GM21717 (cell line): Measurements from ENCODE around the gene COMMD1.
A peak's percentile ranks its signal among the peaks of the same experiment; 100 is the strongest.
"Not testable (repeated sequence)": the region's sequence is repeated elsewhere in the genome, so short reads cannot be mapped to it uniquely, and the experiment has no call there.

Experiments used
- ATAC-seq: cut with Tn5 transposase; IDR thresholded peaks from one replicate; pipeline ENCODE4 v1.9.1; 2021; ENCODE audit warnings: mild to moderate bottlenecking, moderate library complexity; ENCODE audit not compliant: unreplicated experiment

COMMD1 gene

GRCh38 chr2:62065243-62065642, 159.8 kb downstream of the COMMD1 start:
- no peak for ATAC-seq

GRCh38 chr2:62071126-62071598, 165.7 kb downstream of the COMMD1 start:
- ATAC-seq = no peak

GRCh38 chr2:62071760-62072680, 166.5 kb downstream of the COMMD1 start:
- no peak for ATAC-seq

- no peak for ATAC-seq
Measured at GRCh38 chr2:62074233-62074632, 168.8 kb downstream of the COMMD1 start.

- ATAC-seq = no peak
Measured at GRCh38 chr2:62076980-62077638, 171.6 kb downstream of the COMMD1 start.

GRCh38 chr2:62084801-62085200, 179.3 kb downstream of the COMMD1 start:
- ATAC-seq = no peak

GRCh38 chr2:62089658-62090057, 184.2 kb downstream of the COMMD1 start:
- no peak for ATAC-seq

- no peak for ATAC-seq
Measured at GRCh38 chr2:62091471-62091870, 186.0 kb downstream of the COMMD1 start.

GRCh38 chr2:62099050-62099449, 193.6 kb downstream of the COMMD1 start:
- no peak for ATAC-seq

- ATAC-seq = peak; percentile 87
Measured at GRCh38 chr2:62099523-62100175, 194.2 kb downstream of the COMMD1 start.

GRCh38 chr2:62101886-62102285, 196.4 kb downstream of the COMMD1 start:
- no peak for ATAC-seq

- ATAC-seq = no peak
Measured at GRCh38 chr2:62102402-62102920, 197.0 kb downstream of the COMMD1 start.

GRCh38 chr2:62109554-62109953, 204.1 kb downstream of the COMMD1 start:
- no peak for ATAC-seq

- no peak for ATAC-seq
Measured at GRCh38 chr2:62110415-62111025, 205.0 kb downstream of the COMMD1 start.

- ATAC-seq = no peak
Measured at GRCh38 chr2:62112179-62112578, 206.7 kb downstream of the COMMD1 start.

- no peak for ATAC-seq
Measured at GRCh38 chr2:62114564-62114963, 209.1 kb downstream of the COMMD1 start.

- ATAC-seq = no peak
Measured at GRCh38 chr2:62116983-62117382, 211.5 kb downstream of the COMMD1 start.

GRCh38 chr2:62118160-62118559, 212.7 kb downstream of the COMMD1 start:
- no peak for ATAC-seq

- no peak for ATAC-seq
Measured at GRCh38 chr2:62119311-62119974, 214.0 kb downstream of the COMMD1 start.

GRCh38 chr2:62126239-62126638, 220.8 kb downstream of the COMMD1 start:
- ATAC-seq = not testable (repeated sequence)
